GM23248 (cell line): ENCODE data around the gene CCDC86. TPM values are rescaled to one million over a fixed set of nuclear protein-coding genes. Genes with fewer than 3 reads are reported as not detected.

Source experiments
- DNase-seq: peaks from one replicate; pipeline ENCODE4 v3.0.0-alpha.2; 2015
- H2AFZ ChIP-seq: fragments of 200-600 bp; sonication (generic); 2 replicates; pipeline ENCODE4 v1.6.1; 2016; ENCODE audit warnings: antibody characterized with exemption
- H3F3A ChIP-seq: fragments of 200-600 bp; sonication (generic); 2 replicates; pipeline ENCODE4 v1.6.1; 2016; ENCODE audit warnings: mild to moderate bottlenecking, antibody characterized with exemption, mixed run types; ENCODE audit not compliant: insufficient read depth
- H3K27ac ChIP-seq: fragments of 200-600 bp; sonication (generic); 2 replicates; pipeline ENCODE4 v1.5.1; 2016; ENCODE audit warnings: mild to moderate bottlenecking
- H3K27me3 ChIP-seq: fragments of 200-600 bp; sonication (generic); replicated peaks from 2 replicates; pipeline ENCODE4 v1.6.1; 2016; ENCODE audit warnings: mild to moderate bottlenecking; ENCODE audit not compliant: insufficient read depth
- H3K36me3 ChIP-seq: fragments of 200-600 bp; sonication (generic); 2 replicates; pipeline ENCODE4 v1.6.1; 2016; ENCODE audit warnings: low read depth, mild to moderate bottlenecking
- H3K4me1 ChIP-seq: fragments of 200-600 bp; sonication (generic); 2 replicates; pipeline ENCODE4 v1.6.1; 2016; ENCODE audit warnings: mild to moderate bottlenecking; ENCODE audit not compliant: insufficient read depth
- H3K4me2 ChIP-seq: fragments of 200-600 bp; sonication (generic); one replicate; pipeline ENCODE4 v1.6.1; 2016; ENCODE audit warnings: mild to moderate bottlenecking; ENCODE audit not compliant: unreplicated experiment
- H3K4me3 ChIP-seq: fragments of 200-600 bp; sonication (generic); 2 replicates; pipeline ENCODE4 v1.5.1; 2016; ENCODE audit warnings: mild to moderate bottlenecking
- H3K79me2 ChIP-seq: fragments of 200-600 bp; sonication (generic); 2 replicates; pipeline ENCODE4 v1.6.1; 2016; ENCODE audit warnings: mild to moderate bottlenecking; ENCODE audit not compliant: insufficient read depth
- H3K9ac ChIP-seq: fragments of 200-600 bp; sonication (generic); 2 replicates; pipeline ENCODE4 v1.6.1; 2016; ENCODE audit warnings: mild to moderate bottlenecking
- H3K9me2 ChIP-seq: fragments of 200-600 bp; sonication (generic); 2 replicates; pipeline ENCODE4 v1.6.1; 2016; ENCODE audit warnings: mixed run types, mild to moderate bottlenecking, moderate library complexity; ENCODE audit not compliant: insufficient read depth
- H3K9me3 ChIP-seq: fragments of 200-600 bp; sonication (generic); one replicate; pipeline ENCODE4 v1.6.1; 2017; ENCODE audit warnings: low read depth
- H4K20me1 ChIP-seq: fragments of 200-600 bp; sonication (generic); 2 replicates; pipeline ENCODE4 v1.6.0; 2016; ENCODE audit not compliant: insufficient read depth
- EZH2 ChIP-seq: fragments of 200-600 bp; sonication (generic); IDR thresholded peaks from 2 replicates; pipeline ENCODE4 v1.6.1; 2018; ENCODE audit warnings: antibody characterized with exemption, mild to moderate bottlenecking; ENCODE audit not compliant: insufficient read depth, poor library complexity, severe bottlenecking
- EZH2phosphoT487 ChIP-seq: fragments of 200-600 bp; sonication (generic); IDR thresholded peaks from 2 replicates; pipeline ENCODE4 v1.6.1; 2018; ENCODE audit warnings: antibody characterized with exemption, moderate library complexity, mild to moderate bottlenecking, low read depth; ENCODE audit not compliant: insufficient read depth
- WGBS, 2 experiments: methylation state at CpG; one replicate each; pipeline ENCODE4 v1.1.6; 2015 to 2017; ENCODE audit warnings: low lambda C conversion rate in 2 of 2, low coverage in 1 of 2; ENCODE audit errors: missing lambda C conversion rate in 2 of 2; 5-methylcytosine and 5-hydroxymethylcytosine counted together
- in situ Hi-C: fragments of 300-500 bp; cut with MboI; formaldehyde crosslinking; loops from 2 replicates; pipeline ENCODE4 v1.15.0; 2020
- polyA plus RNA-seq: library from polyadenylated mRNA; unstranded; fragments of >200 nt; fragmentation: Nextera tagmentation; extraction: Ambion mirVana; gene quantifications from 2 replicates; pipeline ENCODE4 v1.2.1, GENCODE V29; 2016
- total RNA-seq: library from RNA; depleted of rRNA; stranded (reverse); fragments of >200 nt; shearing (Covaris generic); gene quantifications from 2 replicates; pipeline ENCODE4 v1.2.3, GENCODE V29; 2014

Gene CCDC86
- total and polyA plus RNA-seq, 2 experiments from 2014 or later = 10.7 to 37.6 TPM

DNA sequence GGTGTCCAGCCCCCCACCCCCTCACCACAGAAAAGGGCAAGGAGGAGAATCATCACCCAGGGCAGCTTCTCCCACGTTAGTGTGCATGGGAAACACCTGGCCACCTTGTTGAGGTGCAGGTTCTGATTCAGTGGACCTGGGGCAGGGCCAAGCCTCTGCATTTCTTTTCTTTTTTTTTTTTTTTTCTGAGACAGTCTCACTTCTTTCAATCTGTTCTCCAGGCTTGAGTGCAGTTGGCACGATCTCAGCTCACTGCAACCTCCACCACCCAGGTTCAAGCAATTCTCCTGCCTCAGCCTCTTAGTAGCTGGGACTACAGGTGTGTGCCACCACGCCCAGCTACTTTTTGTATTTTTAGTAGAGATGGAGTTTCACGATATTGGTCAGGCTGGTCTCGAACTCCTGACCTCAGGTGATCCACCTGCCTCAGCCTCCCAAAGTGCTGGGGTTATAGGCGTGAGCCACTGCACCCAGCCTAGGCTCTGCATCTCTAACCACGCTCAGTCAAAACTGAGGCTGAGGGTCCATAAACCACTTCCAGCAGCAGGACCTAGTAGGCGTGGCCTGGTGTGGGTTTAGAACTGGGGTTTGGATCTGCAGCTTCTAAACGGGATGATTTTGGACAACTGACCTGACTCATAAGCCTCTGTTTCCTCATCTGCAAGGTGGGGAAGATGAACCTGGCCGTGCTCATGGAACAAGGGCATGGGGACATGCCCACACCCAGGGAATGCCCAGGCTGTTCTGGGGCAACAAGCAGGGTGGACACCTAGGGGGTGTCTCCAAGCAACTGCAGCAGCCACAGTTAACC lies 26.2 kb downstream of the CCDC86 start:
- Histone ChIP-seq H3K79me2 (no peaks in the 10 kb centered on the region), H2AFZ (no peak overlapping the region), H3K27me3 (no peaks in the 10 kb centered on the region), H3K27ac (no peak overlapping the region), H3K4me2 (no peak overlapping the region), H3K9ac (no peak overlapping the region), H3K4me3 (no peak overlapping the region), H3K9me3 (no peaks in the 10 kb centered on the region), H4K20me1 (no peaks in the 10 kb centered on the region), H3K9me2 (no peaks in the 10 kb centered on the region), H3K4me1 (peaks cover 18% of the 10 kb centered on the region), H3F3A (no peaks in the 10 kb centered on the region), H3K36me3 (no peaks in the 10 kb centered on the region)
- in situ Hi-C loops = no loop called here
- TF ChIP-seq EZH2phosphoT487 (no peak), EZH2 (no peak)
- no peak for DNase-seq
- WGBS, 2 experiments = 65 to 68% methylated on average over 10 of the region's 10 CpGs

DNA sequence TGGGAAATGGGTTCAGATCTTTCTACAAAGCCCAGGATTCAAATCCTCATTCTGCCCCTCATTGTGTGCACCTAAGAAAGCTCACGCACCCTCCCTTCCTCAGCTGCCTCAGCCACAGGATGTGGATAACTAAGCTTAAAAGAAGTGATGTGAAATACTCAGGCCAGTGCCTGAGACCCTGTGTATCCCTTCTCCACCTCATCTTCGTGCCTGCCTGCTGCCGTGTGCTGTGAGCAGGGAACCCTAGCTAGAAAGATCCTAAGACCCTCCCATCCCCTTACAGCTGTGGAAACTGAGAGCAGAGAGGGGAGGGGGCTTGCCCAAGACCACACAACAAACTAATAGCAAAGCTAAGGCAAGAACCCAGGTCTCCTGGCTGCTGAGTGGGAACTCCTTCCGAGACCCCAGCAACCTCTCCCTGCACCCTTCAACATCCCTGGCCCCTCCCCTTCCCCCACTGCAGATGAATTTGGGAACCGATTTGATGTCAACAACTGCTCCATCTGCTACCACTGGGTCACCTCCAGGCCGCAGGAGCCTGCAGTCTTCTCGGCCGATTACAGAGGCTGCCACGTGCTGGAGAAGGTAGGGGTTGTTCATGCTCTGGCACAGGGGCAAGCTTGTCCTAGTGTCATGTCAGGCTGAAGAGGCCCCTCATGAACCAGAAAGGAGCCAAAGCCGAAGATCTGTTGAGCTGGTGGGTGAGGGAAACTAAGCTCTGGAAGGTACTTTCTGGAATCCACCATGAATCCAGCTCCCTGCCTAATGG lies 27.0 kb downstream of the CCDC86 start:
- H4K20me1 ChIP-seq = no peaks in the 10 kb centered on the region
- no peak overlapping the region for H3K4me2 ChIP-seq
- H3K9me3 ChIP-seq = no peaks in the 10 kb centered on the region
- no peak overlapping the region for H3K4me3 ChIP-seq
- H3K4me1 ChIP-seq = peaks cover 22% of the 10 kb centered on the region
- WGBS, 2 experiments = 60 to 69% methylated on average over 10 of the region's 10 CpGs
- TF ChIP-seq EZH2 (no peak), EZH2phosphoT487 (no peak)
- no peaks in the 10 kb centered on the region for H3F3A ChIP-seq
- H3K9ac ChIP-seq = no peak overlapping the region
- no peaks in the 10 kb centered on the region for H3K36me3 ChIP-seq
- in situ Hi-C loops = no loop called here
- H3K27me3 ChIP-seq = no peaks in the 10 kb centered on the region
- no peak overlapping the region for H3K27ac ChIP-seq
- H3K79me2 ChIP-seq = no peaks in the 10 kb centered on the region
- no peak overlapping the region for H2AFZ ChIP-seq
- no peaks in the 10 kb centered on the region for H3K9me2 ChIP-seq
- no peak for DNase-seq

DNA sequence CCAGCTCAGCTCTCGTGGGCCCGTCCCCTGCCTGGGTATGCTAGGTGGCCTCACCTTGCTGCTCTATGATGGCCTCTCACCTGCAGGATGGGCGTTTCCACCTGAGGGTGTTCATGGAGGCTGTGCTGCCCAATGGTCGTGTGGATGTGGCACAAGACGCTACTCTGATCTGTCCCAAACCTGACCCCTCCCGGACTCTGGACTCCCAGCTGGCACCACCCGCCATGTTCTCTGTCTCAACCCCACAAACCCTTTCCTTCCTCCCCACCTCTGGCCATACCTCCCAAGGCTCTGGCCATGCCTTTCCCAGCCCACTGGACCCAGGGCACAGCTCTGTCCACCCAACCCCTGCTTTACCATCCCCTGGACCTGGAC lies 27.5 kb downstream of the CCDC86 start:
- Histone ChIP-seq H3K79me2 (no peaks in the 10 kb centered on the region), H3K27ac (no peak overlapping the region), H2AFZ (no peak overlapping the region), H4K20me1 (no peaks in the 10 kb centered on the region), H3K4me2 (no peak overlapping the region), H3F3A (no peaks in the 10 kb centered on the region), H3K27me3 (no peaks in the 10 kb centered on the region), H3K36me3 (no peaks in the 10 kb centered on the region), H3K9ac (no peak overlapping the region), H3K9me3 (no peaks in the 10 kb centered on the region), H3K4me3 (no peak overlapping the region), H3K4me1 (peaks cover 22% of the 10 kb centered on the region), H3K9me2 (no peaks in the 10 kb centered on the region)
- in situ Hi-C loops = no loop called here
- WGBS, 2 experiments = 80 to 84% methylated on average over 7 of the region's 7 CpGs
- DNase-seq = no peak
- TF ChIP-seq EZH2 (no peak), EZH2phosphoT487 (no peak)

DNA sequence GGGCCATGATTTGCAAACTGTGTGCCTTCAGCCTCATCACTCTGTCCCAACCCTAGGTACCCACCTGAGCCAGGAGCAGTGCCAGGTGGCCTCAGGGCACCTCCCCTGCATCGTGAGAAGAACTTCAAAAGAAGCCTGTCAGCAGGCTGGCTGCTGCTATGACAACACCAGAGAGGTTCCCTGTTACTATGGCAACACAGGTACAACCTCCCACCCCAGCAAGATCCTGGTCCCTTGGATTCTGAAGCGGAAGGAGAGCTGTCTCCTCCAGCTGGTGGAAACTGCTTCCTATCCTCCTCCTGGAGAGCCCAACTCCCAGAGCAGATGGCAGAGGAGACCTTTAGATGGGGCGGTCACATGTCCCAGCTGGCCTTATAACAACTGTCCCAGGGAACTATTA lies 28.4 kb downstream of the CCDC86 start:
- Histone ChIP-seq H3K4me2 (no peak overlapping the region), H3K9me3 (no peaks in the 10 kb centered on the region), H3K4me1 (peaks cover 22% of the 10 kb centered on the region), H3K36me3 (no peaks in the 10 kb centered on the region), H3K9me2 (no peaks in the 10 kb centered on the region), H3F3A (no peaks in the 10 kb centered on the region), H3K27ac (no peak overlapping the region), H3K27me3 (no peaks in the 10 kb centered on the region), H2AFZ (no peak overlapping the region), H3K79me2 (no peaks in the 10 kb centered on the region), H3K4me3 (no peak overlapping the region), H4K20me1 (no peaks in the 10 kb centered on the region), H3K9ac (no peak overlapping the region)
- TF ChIP-seq EZH2phosphoT487 = no peak
- no peak for TF ChIP-seq EZH2
- 59 to 61% methylated on average over 3 of the region's 3 CpGs for WGBS, 2 experiments
- in situ Hi-C loops = no loop called here
- no peak for DNase-seq
